Glomerular endothelial cell (primary cell): ENCODE results near the gene RTN4R. TPM values are rescaled to one million over a fixed set of nuclear protein-coding genes. Genes with fewer than 3 reads are reported as not detected.
"Not testable (repeated sequence)": the region's sequence is repeated elsewhere in the genome, so short reads cannot be mapped to it uniquely, and the experiment has no call there.

ENCODE experiments used
- DNase-seq: peaks from one replicate; pipeline ENCODE4 v3.0.0-alpha.2; 2011; ENCODE audit warnings: low read depth, low spot score; ENCODE audit errors: extremely low read depth
- total RNA-seq: library from RNA; depleted of rRNA; stranded (reverse); fragments of >200 nt; gene quantifications from 2 replicates; pipeline ENCODE4 v1.2.3, GENCODE V29; 2015

RTN4R gene
- total RNA-seq, 1 donor from 2014 or later, result 1.8 TPM

DNA sequence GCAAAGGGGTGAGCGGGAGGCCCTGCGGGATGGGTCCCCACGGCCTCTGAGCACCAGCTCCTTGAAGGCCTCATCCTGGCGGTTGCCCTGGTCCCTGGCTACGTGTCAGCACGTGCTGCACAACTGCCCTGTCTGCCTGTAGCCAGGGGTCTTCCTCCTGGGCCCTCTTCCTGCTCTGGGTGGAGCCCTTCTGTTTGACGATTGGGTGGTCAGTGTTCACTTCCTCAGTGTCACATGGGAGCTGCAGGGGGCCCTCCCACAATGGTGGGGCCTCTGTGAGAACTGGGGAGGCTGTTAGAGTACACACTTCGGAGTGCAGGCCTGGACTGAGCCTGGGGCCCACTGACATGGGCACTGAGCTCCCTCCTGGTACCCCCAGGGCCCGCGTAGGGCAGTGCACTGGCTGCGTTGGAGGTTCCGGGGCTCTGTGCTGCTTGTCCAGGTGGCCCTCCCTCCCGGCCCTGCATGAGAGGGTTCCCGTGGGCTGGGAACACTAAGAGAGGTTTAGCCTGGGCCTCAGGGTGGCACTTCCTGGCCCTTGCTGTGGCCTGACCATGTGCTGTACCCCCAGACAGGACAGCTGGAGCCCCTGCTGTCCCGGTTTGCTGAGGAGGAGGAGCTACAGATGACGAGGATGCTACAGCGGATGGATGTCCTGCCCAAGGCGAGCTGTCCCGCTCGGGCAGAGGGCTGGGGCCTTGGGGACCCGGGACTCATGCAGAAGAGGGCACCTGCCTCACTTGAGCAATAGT is 38.0 kb upstream of the RTN4R start:
- no peak for DNase-seq

DNA sequence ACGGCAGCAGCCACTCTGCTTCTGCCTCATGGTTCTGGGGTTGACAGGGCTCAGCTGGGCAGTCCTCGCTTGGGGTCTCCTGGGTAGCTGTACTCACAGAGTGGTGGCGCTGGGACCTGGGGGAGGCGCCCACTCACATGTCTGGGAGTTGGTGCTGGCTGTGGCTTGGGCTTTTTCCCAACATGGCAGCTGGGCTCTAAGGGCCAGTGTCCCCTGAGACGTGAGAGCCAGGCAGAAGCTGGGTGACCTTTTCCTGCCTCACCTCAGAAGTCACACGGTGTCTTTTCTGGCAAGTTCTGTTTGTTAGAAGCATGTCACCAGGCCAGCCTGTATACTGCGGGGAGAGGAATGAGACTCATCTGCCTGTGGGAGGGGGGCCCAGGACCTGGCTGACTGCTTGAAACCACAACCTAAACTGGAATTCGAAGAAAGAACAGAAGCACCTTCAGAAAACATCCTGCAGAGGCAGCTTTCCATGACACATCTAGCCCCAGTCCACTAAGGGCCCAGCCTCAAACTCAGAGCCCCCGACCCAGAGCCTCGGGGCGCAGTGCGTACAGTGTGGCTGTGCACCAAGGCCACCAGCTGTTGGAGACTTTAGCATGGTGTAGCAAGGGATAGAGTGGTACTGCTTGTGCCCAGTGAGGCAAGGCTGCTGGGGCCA is 37.2 kb upstream of the RTN4R start:
- not testable (repeated sequence) for DNase-seq

DNA sequence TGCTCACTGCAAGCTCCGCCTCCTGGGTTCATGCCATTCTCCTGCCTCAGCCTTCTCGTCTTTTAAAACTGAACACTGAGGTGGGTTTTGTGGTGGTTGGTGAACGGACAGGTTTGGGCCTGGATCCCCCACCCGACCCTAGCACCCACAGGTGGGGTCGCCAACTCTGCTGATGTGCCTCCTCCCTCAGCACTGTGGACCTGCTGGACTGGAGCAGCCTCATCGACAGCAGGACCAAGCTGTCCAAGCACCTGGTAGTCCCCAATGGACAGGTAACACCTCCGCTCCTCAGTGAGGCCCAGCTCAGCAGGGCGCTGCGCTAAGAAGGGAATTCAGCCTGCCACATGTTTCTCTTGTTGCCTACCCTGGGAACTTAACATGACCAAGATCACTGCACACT is 36.5 kb upstream of the RTN4R start:
- no peak for DNase-seq

DNA sequence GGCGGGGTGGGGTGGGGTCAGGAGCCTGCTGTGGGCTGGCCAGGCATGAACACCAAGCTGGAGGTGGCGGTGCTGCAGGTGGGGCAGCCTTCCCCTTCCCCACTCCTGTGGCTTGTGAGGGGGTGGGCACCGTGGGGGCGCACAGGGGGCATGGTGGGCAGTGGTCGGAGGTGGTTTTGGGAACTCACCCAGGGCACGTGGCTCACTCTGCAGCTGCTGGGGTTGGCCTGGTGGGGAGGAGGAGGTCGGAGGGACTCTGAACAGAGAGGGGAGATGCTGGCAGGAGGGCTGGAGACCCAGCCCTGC is 35.1 kb upstream of the RTN4R start:
- not testable (repeated sequence) for DNase-seq

- no peak for DNase-seq
Observed at GRCh38 chr22:20302438-20303228, 34.5 kb upstream of the RTN4R start.

GRCh38 chr22:20299746-20300136 is 31.6 kb upstream of the RTN4R start:
- DNase-seq, result no peak

DNA sequence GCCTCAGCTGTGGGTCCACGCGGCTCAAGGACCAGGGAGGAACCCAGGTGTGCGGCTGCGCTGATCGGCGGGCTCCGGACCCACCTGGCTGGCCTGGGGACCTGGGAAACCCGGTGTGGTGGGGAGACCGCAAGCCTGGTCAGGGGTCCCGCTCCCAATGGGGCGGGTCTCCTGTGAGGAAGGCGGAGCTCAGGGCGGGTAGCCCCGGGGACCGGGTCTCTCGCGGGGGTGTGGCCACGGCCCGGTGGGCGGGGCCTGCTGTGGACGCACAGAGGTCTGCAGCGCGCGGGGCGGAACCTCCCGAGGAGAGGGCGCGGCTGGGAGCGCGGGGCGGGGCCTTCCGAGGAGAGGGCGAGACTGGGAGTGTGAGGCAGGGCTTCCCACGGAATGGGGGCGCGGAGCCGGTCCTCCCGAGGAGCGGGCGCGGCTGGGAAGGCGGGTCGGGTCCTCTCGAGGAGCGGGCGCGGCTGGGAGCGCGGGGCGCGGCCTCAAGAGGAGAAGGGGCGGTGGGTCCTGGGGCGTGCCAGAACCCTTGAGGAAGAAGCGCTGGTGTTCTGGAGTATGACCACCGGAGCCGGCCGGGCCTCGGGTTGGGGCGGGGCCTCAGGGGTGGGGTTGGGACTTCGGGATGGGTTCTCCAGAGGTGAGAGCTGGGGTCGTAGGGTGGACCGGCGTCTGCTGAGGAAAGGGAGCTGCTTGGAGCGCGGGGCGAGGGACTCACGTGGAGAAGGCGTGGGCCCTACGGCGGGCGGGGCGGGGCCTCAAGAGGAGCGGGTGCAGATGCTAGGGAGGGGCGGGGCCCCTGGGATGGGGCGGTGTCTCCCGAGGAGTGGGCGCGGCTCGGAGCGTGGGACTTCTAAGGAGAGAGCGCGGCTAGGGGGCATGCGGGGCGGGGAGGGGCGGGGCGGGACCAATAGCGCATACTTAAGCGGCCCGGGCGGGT is 31.0 kb upstream of the RTN4R start:
- DNase-seq, result no peak

GRCh38 chr22:20298110-20298802 is 30.1 kb upstream of the RTN4R start:
- no peak for DNase-seq

GRCh38 chr22:20297414-20298109 is 29.4 kb upstream of the RTN4R start:
- DNase-seq, result no peak

GRCh38 chr22:20296598-20296997 is 28.5 kb upstream of the RTN4R start:
- no peak for DNase-seq

DNA sequence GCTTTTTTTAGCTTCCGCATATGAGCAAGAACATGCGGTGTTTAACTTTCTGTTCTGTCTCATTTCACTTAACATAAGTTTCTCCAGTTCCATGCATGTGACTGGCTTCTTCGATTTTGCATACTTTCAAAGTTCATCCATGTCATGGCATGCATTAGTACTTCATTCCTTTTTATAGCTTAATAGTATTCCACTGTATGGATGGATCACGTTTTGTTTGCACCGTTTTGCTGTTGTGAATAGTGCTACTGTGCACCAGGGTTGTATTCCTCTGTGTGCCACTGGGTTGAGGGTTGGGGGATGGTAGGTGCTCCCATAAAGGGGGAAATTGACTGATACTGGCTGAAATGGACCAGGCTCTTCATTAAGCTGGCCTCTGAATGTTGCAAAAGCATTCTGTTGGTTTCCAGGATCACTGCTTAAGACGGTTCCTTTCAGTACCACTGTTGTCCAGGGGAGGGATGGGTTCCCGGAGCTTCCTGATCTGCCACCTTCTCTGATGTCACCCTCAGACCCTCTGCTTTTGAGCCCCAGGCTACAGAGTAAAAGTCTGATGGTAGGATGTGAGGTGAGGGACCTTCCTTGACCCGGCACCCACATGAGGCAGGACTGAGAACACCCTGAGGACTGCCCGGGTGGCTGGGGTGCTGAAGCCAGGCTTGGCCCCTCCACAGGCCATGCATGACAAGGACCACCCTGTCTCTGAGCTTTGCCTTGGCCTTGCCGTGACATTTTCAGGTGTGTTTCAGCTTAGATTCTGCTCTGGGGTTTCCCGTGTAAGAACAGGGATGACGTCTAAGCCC is 27.3 kb upstream of the RTN4R start:
- no peak for DNase-seq

DNA sequence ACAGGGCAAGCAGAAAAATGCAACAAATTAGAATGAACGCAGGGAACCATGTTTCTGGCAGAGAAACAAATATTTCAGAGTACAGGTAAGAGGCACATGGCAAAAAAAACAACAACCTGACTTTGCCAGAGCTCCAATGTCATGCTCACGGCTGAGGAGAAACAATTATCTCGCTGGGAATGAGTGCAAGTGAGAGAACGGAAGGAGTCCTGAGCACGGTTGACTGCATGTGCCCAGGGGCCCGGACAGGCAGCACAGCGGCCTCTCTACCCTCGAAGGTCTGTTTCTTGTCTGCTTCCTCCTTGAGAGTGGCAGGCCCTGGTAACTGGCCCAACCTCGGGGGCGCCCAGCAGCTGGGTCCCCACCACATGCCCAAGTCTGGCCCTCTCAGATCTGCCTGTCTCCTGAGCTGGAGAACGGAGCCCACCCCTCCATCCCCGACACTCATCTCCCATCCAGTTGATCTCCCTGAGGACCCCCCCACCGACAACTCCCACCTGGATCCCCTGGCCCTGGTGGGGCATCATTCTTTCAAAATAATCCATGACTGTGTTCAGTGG is 24.6 kb upstream of the RTN4R start:
- no peak for DNase-seq

DNA sequence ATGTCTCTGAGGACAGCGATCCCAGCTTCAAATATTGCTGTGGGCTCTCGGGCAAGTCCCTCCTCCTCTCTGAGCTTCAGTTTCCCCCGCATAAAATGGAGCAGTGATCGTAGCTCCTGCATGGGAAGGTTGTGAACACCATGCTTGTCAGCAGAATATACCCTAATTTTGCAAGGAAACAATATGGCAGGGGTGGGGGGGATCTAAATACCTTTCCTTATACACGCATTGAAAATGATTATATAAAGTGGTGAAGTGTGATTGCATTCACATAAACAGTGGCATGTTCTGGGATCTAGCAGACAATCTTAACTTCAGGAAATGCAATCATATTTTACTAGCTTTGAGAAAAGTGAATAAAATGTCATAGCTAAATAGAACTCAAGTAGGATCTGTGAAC is 24.0 kb upstream of the RTN4R start:
- no peak for DNase-seq

DNA sequence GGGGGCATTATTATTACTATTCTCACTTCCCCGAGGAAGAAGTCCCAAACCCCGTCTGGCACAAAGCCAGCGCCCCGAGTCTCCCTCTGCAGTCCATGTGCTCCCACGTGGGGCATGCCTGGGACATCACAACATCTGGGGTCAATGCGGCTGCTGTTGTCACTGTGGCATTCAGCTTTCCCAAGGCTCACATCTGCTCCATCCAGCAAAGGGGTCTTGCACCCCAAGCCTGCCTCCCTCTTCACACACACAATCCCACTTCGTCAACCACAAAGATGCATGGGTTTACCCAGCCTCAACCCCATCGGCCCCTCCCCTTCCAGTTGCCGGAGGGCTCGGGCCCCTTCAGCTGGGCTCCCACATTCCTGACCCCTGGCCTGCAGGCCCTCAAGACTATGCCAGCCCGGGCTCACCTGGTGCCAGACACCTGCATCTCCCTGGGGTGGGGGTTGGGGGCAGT is 23.5 kb upstream of the RTN4R start:
- no peak for DNase-seq

- DNase-seq, result no peak
Observed at GRCh38 chr22:20291249-20291586, 23.1 kb upstream of the RTN4R start.

DNA sequence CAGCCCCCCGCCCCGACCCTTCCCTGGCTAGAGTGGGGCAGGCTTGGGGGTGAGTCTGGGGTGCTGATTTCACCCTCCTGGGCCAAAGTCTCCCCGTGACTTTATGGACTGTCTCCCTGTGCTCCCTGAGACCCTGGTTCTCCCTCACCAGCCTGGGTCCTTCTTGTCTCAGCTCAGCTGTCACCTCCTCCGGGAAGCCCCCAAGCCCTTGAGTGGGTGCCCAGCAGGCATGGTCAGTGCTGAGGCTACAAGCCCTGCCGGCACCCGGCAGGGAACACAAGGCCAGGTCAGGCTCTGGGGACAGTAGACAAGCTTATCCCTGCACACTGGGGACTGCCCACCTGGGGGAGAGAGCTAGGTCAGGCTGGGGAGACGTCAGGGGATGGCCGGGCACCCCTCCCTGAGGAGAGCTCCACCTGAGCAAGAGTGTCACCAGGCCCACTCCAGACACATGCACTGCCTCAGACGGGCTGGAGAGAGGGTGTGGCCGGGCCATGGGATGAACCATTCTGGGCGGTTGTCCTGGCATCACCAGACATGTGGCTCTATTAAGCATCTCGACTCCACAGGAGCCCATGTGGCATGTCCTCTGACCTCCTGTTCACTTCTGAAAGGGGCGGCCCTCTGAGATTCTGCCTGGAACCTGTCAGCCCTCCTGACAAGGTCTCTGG is 22.6 kb upstream of the RTN4R start:
- DNase-seq, result no peak

DNA sequence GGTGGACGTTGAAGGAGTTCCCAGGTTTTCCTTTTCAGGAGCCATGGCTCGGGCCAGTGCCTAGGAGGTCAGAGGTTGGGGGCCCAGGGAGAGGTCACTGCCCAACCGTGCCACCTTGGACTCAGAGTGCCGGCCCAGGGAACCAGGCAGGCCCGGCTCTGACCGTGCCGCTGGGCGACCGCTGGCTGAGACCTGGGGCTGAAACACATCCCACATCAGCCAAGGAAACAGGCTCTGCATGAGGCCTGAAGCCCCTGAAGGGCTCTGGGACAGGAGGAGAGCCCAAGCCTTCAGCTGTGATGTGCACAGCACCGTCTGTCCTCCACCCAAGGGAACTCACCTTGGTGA is 21.9 kb upstream of the RTN4R start:
- no peak for DNase-seq
